Stimulated activated CD8-positive, alpha-beta memory T cell treated with anti-CD3 and anti-CD28 coated beads, Interleukin-12 subunit alpha, Interleukin-12 subunit beta, amount 100 ng/mL, for 24 hours (primary cell): ENCODE data around the gene ARHGEF28.

ENCODE experiments used
- DNase-seq: peaks from one replicate; pipeline ENCODE4 v3.0.0-alpha.2; 2020; ENCODE audit errors: extremely low read depth

Gene ARHGEF28

GRCh38 chr5:73655521-73656160, 29.6 kb downstream of the ARHGEF28 start:
- no peak for DNase-seq

GRCh38 chr5:73661753-73662152, 35.8 kb downstream of the ARHGEF28 start:
- no peak for DNase-seq

GRCh38 chr5:73663161-73663859, 37.3 kb downstream of the ARHGEF28 start:
- no peak for DNase-seq

- no peak for DNase-seq
Observed at GRCh38 chr5:73663860-73664240, 37.9 kb downstream of the ARHGEF28 start.

- DNase-seq: no peak
Observed at GRCh38 chr5:73664796-73665195, 38.8 kb downstream of the ARHGEF28 start.

- DNase-seq: no peak
Observed at GRCh38 chr5:73666891-73667290, 40.9 kb downstream of the ARHGEF28 start.

- no peak for DNase-seq
Observed at GRCh38 chr5:73668017-73668416, 42.0 kb downstream of the ARHGEF28 start.

GRCh38 chr5:73668486-73669111, 42.6 kb downstream of the ARHGEF28 start:
- no peak for DNase-seq

- DNase-seq: no peak
Observed at GRCh38 chr5:73670731-73671130, 44.7 kb downstream of the ARHGEF28 start.

GRCh38 chr5:73672132-73672531, 46.1 kb downstream of the ARHGEF28 start:
- DNase-seq: no peak

- no peak for DNase-seq
Observed at GRCh38 chr5:73673161-73673591, 47.2 kb downstream of the ARHGEF28 start.

- no peak for DNase-seq
Observed at GRCh38 chr5:73674669-73675004, 48.6 kb downstream of the ARHGEF28 start.

- DNase-seq: no peak
Observed at GRCh38 chr5:73678322-73678740, 52.3 kb downstream of the ARHGEF28 start.

- no peak for DNase-seq
Observed at GRCh38 chr5:73678807-73679206, 52.8 kb downstream of the ARHGEF28 start.

- DNase-seq: no peak
Observed at GRCh38 chr5:73682176-73682575, 56.2 kb downstream of the ARHGEF28 start.

- DNase-seq: no peak
Observed at GRCh38 chr5:73684691-73685090, 58.7 kb downstream of the ARHGEF28 start.

GRCh38 chr5:73686912-73687311, 60.9 kb downstream of the ARHGEF28 start:
- DNase-seq: no peak

GRCh38 chr5:73687357-73687756, 61.4 kb downstream of the ARHGEF28 start:
- no peak for DNase-seq

- no peak for DNase-seq
Observed at GRCh38 chr5:73690015-73690414, 64.0 kb downstream of the ARHGEF28 start.

GRCh38 chr5:73691302-73692080, 65.5 kb downstream of the ARHGEF28 start:
- DNase-seq: no peak

- no peak for DNase-seq
Observed at GRCh38 chr5:73692166-73692640, 66.2 kb downstream of the ARHGEF28 start.

GRCh38 chr5:73692981-73693380, 67.0 kb downstream of the ARHGEF28 start:
- no peak for DNase-seq
